ENCODE measurements around the gene ST6GALNAC3. TPM values are rescaled to one million over a fixed set of nuclear protein-coding genes. Genes with fewer than 3 reads are reported as not detected.
"Not testable (repeated sequence)": the region's sequence is repeated elsewhere in the genome, so short reads cannot be mapped to it uniquely, and the experiment has no call there.

The ST6GALNAC3 gene
- polyA plus RNA-seq, 1 donor from 2014 or later: 0.99 TPM

DNA sequence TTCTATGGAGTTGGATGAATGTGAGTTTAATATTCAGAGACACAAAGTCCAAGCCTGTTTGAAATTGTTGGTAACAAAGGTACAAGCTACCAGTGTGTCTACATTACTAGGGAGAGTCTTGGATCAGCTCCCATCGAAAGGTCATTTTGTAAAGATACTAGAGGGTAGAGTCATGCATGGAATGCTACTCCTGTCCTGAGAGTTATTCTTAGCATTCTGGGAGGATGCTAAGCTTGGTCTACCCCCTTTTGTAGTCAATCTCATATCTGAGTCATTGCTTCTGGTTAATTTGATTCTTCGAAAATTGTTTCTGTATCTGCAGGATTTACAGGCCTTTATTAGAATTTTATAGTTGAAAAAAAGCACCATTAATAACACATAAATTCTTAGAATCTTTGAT, 240.2 kb downstream of the ST6GALNAC3 start:
- Mint-ChIP-seq H3K27ac (no peak overlapping the region), H3K4me1 (no peaks in the 10 kb centered on the region), H3K9me3 (peaks cover 0 to 2% (median 2%) of the 10 kb centered on the region in 3 donors), H3K4me3 (no peak overlapping the region), H3K27me3 (no peaks in the 10 kb centered on the region), H3K36me3 (no peaks in the 10 kb centered on the region)

DNA sequence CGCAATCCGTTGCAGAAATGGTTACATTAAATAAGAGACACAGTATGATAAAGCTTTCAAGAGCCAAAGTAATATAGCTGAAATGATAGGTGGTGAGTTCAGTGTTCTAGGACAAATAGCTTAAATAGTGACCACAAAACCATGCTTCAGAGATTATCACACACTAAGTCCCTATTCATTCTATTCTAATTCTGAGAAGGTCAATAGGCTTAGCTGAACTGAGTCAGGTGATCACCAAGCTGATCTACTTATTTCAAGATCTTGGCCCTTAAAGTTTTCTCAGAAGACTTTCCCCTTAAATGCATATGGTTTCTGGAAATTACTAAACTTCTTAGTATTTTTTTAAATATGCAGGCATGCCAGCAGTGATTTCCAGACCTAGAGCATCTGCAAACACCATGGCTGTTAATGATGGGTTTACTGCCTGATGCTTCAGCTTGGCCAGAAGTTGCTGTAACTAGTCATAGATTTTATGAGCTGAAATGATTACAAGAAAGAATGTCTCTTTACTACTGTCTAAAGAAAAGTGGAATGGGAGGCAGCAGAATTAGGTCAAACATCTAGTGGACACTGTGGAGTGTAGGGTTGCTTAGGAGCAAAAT, 242.9 kb downstream of the ST6GALNAC3 start:
- no peaks in the 10 kb centered on the region for H3K4me1 Mint-ChIP-seq
- no peaks in the 10 kb centered on the region for H3K27me3 Mint-ChIP-seq
- no peaks in the 10 kb centered on the region for H3K36me3 Mint-ChIP-seq
- H3K27ac Mint-ChIP-seq: no peak overlapping the region
- no peaks in the 10 kb centered on the region for H3K9me3 Mint-ChIP-seq
- H3K4me3 Mint-ChIP-seq: no peak overlapping the region

DNA sequence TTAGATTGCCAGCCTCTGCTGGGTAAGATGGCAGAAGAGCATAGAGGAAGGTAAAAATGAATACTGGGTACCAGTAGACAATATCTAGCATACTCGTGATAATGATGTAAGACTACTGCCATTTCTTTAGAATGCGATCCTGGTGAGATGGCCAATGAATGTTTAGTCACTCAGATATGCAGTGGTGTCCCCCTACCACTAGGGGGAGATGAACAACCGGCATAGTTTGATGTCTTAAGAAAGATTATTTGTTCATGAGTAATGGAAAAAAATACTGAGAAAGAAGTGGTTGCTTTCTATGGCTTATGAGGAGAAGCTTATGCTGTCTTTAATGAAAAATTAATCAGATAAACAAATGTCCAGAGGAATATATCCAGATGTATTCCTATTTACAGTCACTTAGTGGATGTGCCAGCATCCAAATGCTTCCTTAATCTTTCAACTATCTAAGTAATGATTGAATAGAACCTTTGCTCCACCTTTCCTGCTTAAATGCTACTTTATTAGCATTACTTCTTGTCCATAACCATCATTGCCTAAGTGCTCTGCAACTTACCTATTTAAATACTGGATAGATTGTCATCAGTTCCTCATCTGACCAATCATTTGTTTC, 256.6 kb downstream of the ST6GALNAC3 start:
- H3K27ac Mint-ChIP-seq: no peak overlapping the region
- H3K27me3 Mint-ChIP-seq: peaks cover 2% of the 10 kb centered on the region
- H3K9me3 Mint-ChIP-seq: peaks cover 0 to 2% (median 0%) of the 10 kb centered on the region in 3 donors
- H3K4me3 Mint-ChIP-seq: peak overlapping the region in 1 of 4 donors; percentile 28
- H3K36me3 Mint-ChIP-seq: no peaks in the 10 kb centered on the region
- H3K4me1 Mint-ChIP-seq: peaks cover 0 to 7% (median 0%) of the 10 kb centered on the region in 3 donors

DNA sequence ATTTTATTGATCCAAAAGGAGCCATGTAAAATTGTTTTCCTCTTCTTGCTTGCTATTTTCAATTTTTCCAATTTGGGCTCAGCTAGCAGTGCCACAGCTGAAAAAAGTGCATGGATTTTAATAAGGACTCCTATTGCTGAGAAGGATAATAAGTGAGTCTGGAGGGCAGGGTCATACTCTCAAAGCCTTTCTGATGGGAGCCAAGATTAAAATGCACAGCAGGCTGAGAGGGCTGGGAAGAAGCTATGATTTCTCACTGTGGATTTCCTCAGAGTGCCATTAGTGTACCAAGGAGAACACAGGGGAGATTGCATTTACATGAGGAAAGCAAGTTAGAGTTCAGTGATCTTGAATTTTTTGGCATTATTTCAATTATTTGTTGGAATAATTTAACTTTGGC, 261.3 kb downstream of the ST6GALNAC3 start:
- H3K36me3 Mint-ChIP-seq: no peaks in the 10 kb centered on the region
- no peak overlapping the region for H3K27ac Mint-ChIP-seq
- no peak overlapping the region for H3K4me3 Mint-ChIP-seq
- H3K27me3 Mint-ChIP-seq: no peaks in the 10 kb centered on the region
- H3K9me3 Mint-ChIP-seq: peaks cover 0 to 2% (median 0%) of the 10 kb centered on the region in 3 donors
- peaks cover 0 to 5% (median 0%) of the 10 kb centered on the region in 3 donors for H3K4me1 Mint-ChIP-seq

DNA sequence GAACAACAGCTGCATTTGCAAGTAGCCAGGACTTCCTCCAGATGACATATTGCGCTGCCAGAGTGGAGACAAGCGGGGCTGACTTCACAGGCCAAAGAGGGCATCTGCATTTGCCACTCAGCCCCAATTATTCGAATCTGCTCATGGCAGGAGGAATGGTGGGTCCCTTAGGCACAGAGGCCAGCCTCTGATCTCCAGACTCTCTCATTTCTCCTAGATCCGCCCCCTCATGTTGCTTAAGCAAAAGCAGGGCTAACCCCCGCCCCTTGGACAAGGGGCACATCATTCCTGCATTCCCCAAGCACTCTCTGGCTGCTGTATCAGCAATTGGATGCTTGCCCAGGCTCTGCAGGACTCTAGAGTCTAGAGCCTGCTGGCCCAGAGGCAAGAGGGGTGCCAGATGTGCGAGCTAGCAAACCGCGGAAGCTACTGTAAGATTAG, 262.4 kb downstream of the ST6GALNAC3 start:
- Mint-ChIP-seq H3K27me3 (no peaks in the 10 kb centered on the region), H3K9me3 (peaks cover 0 to 2% (median 0%) of the 10 kb centered on the region in 3 donors), H3K4me3 (no peak overlapping the region), H3K27ac (no peak overlapping the region), H3K4me1 (no peaks in the 10 kb centered on the region), H3K36me3 (no peaks in the 10 kb centered on the region)

DNA sequence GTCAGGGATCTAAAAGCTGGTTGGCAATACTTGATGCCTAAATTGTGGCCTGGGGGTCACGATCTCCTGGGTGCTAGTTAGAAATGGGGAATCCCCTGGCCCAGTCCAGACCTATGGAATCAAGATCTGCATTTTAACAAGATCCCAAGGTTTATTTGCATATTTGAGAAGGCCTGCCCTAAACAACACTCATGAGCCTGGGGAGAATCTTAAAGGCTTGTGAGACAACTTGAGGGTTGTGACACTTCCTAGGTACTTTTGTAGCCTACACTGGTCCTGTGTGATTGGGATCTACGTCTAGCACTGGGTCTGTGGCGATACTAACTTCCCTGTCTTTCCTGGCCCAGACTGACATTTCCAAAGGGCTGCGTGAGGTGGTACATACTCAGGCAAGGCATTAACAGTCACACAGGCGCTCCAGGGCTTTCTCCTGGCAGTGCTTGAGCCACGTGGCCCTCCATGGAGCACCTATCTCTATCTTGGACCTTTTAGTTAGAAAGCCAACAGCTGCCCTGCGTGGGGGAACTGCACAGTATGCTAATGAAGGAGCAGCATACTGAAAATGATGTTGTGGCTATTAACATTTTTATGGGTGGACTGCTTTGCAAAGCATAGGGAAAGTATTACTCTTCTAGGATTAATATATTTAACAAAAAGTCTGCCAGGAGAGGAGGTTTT, 263.1 kb downstream of the ST6GALNAC3 start:
- Mint-ChIP-seq H3K27ac (no peak overlapping the region), H3K27me3 (no peaks in the 10 kb centered on the region), H3K9me3 (peaks cover 0 to 6% (median 0%) of the 10 kb centered on the region in 3 donors), H3K36me3 (no peaks in the 10 kb centered on the region), H3K4me3 (no peak overlapping the region), H3K4me1 (no peaks in the 10 kb centered on the region)

DNA sequence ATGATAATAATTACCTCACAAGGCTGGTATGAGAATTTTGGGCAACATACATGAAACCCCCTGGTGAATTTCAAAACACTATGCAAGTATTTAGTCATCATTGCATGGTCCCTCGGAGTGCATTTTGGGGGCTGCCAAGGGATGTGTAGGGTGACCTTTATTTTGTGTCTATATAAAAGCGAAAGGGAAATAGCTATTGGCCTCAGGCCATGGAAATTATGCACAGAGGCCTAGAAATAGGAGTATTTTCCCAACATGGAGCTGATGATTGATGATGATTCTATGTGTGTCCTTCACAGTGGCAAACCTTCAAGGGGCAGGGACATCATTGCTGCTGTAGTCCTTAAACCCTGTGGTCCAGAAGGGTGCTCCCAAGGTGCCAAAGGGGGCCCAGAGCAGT, 265.5 kb downstream of the ST6GALNAC3 start:
- H3K36me3 Mint-ChIP-seq: no peaks in the 10 kb centered on the region
- H3K4me3 Mint-ChIP-seq: no peak overlapping the region
- no peaks in the 10 kb centered on the region for H3K27me3 Mint-ChIP-seq
- no peak overlapping the region for H3K27ac Mint-ChIP-seq
- H3K9me3 Mint-ChIP-seq: peaks cover 0 to 6% (median 0%) of the 10 kb centered on the region in 3 donors
- no peaks in the 10 kb centered on the region for H3K4me1 Mint-ChIP-seq

DNA sequence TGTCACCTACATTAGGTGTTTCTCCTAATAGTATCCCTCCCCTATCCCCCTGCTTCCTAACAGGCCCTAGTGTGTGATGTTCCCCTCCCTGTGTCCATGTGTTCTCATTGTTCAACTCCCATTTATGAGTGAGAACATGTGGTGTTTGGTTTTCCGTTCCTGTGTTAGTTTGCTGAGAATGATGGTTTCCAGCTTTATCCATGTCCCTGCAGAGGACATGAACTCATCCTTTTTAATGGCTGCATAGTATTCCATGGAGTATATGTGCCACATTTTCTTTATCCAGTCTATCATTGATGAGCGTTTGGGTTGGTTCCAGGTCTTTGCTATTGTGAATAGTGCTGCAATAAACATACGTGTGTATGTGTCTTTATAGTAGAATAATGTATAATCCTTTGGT, 267.3 kb downstream of the ST6GALNAC3 start:
- not testable (repeated sequence) for H3K36me3 Mint-ChIP-seq, H3K27me3 Mint-ChIP-seq, H3K4me3 Mint-ChIP-seq

DNA sequence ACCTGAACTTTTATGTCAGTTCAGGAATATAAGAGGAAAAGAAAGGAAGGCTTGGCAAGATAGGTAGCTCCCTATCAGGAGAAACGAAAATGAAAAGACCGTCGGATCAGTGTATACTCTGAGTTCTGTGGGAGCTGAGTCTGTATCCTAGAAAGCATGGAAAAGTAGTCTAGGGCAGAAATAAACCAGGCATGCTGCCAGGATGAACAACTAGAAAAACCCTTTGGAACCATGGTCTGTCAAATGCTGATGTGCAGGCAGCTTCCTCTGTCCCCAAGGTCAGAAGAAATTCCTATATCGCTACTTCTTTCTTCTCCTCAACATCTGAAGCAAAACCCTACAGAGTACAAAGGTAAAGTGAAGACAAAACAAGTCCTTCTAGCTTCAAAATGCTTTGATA, 268.8 kb downstream of the ST6GALNAC3 start:
- Mint-ChIP-seq H3K27ac (no peak overlapping the region), H3K4me3 (no peak overlapping the region), H3K27me3 (no peaks in the 10 kb centered on the region), H3K4me1 (no peaks in the 10 kb centered on the region), H3K36me3 (no peaks in the 10 kb centered on the region), H3K9me3 (peaks cover 0 to 3% (median 0%) of the 10 kb centered on the region in 3 donors)

More for the DNA sequence above, 267.3 kb downstream of the ST6GALNAC3 start:
- not testable (repeated sequence) for H3K4me1 Mint-ChIP-seq, H3K9me3 Mint-ChIP-seq, H3K27ac Mint-ChIP-seq

DNA sequence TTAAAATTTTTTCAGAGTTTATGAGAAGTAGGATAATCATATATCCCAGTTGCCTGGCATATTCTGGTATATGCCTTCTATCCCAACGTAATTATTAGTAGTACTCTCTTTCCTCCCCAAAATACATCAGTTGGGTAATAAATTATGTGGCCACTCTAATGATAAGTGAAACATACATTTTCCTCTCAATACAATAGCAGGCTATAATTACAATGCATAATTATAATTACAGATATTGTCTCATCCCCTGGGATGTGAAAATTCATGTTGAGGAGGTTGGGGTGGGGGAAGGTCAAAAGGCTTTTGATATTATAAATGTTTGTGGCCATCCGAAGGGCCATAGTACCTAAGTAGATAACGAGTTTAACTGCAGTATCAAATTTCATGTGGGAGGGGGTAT, 277.1 kb downstream of the ST6GALNAC3 start:
- peaks cover 0 to 9% (median 5%) of the 10 kb centered on the region in 3 donors for H3K4me1 Mint-ChIP-seq
- no peaks in the 10 kb centered on the region for H3K27me3 Mint-ChIP-seq
- H3K36me3 Mint-ChIP-seq: no peaks in the 10 kb centered on the region
- peaks cover 0 to 2% (median 0%) of the 10 kb centered on the region in 3 donors for H3K9me3 Mint-ChIP-seq
- H3K4me3 Mint-ChIP-seq: no peak overlapping the region
- H3K27ac Mint-ChIP-seq: no peak overlapping the region

DNA sequence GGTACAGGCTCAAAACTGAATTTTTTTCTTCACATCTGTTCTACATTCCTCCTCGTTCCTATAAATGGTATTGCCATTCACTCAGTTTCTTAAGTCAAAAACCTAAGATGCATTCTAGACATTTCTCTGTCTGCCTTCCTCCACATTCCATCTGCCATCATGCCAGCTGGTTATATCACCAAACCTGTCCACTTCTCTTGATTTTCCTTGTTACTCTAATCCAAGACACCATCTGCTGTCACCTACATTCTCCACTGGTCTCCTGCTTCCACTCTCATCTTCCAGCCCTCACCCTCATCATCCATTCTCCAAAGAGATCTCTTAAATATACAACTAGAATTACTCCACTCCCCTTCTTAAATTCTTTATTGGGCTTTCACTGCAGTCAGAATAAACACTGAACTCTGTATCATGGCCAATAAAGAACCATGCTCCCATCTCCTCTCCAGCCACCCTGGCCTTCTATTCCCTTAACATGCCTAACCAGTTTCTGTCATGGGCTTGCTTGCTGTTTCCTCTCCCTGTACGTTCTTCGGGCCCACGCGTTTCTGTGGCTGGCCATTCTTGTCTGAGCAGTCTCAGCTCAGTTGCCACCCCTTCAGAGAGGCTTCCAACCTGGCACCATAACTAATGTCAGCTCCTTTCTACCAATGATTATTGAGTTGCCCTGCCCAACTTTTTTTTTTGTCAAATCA, 278.3 kb downstream of the ST6GALNAC3 start:
- Mint-ChIP-seq H3K27ac (peak overlapping the region in 2 of 3 donors; percentile 17 to 25), H3K4me1 (peaks cover 0 to 9% (median 5%) of the 10 kb centered on the region in 3 donors), H3K36me3 (no peaks in the 10 kb centered on the region), H3K27me3 (no peaks in the 10 kb centered on the region), H3K4me3 (no peak overlapping the region), H3K9me3 (peaks cover 0 to 2% (median 0%) of the 10 kb centered on the region in 3 donors)

DNA sequence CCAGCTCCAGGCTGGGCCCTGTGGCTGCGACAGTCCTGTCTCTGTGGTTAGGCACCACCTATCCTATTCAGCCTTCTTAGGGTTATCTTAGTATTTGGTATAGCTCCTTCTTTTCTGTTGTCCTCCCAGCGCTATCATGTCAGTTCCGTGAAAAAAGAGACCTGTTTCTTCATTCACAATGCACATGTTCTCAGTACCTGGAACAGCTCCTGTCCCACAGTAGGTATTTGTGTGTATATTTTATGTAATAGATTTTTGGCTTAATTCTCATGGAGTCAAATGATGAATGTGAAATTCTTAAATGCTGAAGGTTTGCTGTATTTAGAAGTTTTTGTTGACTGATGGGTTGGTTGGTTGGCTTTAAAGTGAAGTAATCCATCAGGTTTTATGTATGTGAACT, 279.7 kb downstream of the ST6GALNAC3 start:
- H3K36me3 Mint-ChIP-seq: no peaks in the 10 kb centered on the region
- peaks cover 0 to 2% (median 0%) of the 10 kb centered on the region in 3 donors for H3K9me3 Mint-ChIP-seq
- no peak overlapping the region for H3K27ac Mint-ChIP-seq
- peak overlapping the region in 1 of 4 donors; percentile 39 for H3K4me3 Mint-ChIP-seq
- H3K4me1 Mint-ChIP-seq: peaks cover 0 to 8% (median 5%) of the 10 kb centered on the region in 3 donors
- H3K27me3 Mint-ChIP-seq: no peaks in the 10 kb centered on the region

DNA sequence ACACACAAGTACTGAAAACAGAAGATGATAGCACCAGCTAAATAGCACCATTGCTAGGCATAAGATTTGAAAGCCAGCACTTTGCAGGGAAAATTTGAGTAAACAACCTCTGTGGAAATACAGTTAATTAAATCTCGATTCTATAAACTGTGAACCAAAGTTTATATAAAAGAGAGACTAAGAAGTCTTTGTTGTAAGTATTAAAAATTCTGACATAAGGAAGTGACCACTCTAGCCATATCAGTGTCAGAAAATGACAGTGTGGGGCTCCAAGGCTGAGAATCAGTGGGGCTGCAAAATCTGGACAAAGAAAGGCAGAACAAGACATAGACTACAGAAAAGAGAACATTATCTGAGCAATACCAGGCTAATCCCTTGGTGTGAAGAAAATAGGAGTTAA, 292.2 kb downstream of the ST6GALNAC3 start:
- Mint-ChIP-seq H3K9me3 (peaks cover 0 to 3% (median 2%) of the 10 kb centered on the region in 3 donors), H3K4me1 (peaks cover 0 to 4% (median 0%) of the 10 kb centered on the region in 3 donors), H3K27me3 (no peaks in the 10 kb centered on the region), H3K4me3 (no peak overlapping the region), H3K36me3 (peaks cover 2% of the 10 kb centered on the region), H3K27ac (no peak overlapping the region)

DNA sequence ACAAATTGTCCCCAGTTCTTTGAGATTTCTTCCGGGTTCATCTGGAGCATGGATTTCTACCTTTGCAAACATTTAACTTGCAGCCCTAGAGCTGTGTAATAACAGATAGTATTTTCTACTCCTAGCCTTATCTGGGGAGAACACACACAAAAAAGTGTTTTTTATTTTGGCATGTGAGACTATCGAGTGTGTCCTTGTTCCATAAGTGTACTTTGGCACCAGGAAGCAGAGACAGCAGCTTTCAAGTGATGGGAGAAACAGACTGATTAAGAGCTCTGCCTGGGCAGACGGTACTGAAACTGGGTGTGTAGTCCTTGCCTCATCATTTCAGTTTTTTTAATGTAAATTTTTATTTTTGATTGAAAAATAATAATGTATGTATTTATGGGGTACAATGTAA, 297.4 kb downstream of the ST6GALNAC3 start:
- H3K27me3 Mint-ChIP-seq: no peaks in the 10 kb centered on the region
- H3K9me3 Mint-ChIP-seq: peaks cover 0 to 3% (median 2%) of the 10 kb centered on the region in 3 donors

DNA sequence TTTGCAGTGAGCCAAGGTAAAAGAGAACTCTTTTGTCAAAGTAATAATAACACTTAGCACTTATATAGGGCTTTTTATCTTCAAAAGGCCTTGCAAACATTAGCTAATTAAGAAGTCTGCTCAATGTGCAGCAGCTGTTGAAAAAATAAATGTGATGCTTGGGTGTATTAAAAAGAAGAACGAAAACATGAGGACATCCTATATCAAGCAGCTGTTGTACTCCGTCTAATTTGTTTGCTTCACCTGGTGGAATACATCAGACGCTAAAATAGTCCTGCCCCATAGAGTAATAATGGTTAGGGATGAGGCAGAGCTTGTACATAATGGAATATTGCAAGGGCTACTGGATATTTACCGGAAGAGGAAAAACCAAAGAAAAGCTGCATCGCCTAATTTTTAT, 299.5 kb downstream of the ST6GALNAC3 start:
- H3K4me1 Mint-ChIP-seq: peaks cover 0 to 5% (median 0%) of the 10 kb centered on the region in 3 donors
- H3K36me3 Mint-ChIP-seq: peaks cover 2% of the 10 kb centered on the region
- no peak overlapping the region for H3K27ac Mint-ChIP-seq
- no peaks in the 10 kb centered on the region for H3K27me3 Mint-ChIP-seq
- H3K4me3 Mint-ChIP-seq: no peak overlapping the region
- H3K9me3 Mint-ChIP-seq: peaks cover 0 to 3% (median 2%) of the 10 kb centered on the region in 3 donors

More for the DNA sequence above, 297.4 kb downstream of the ST6GALNAC3 start:
- H3K4me1 Mint-ChIP-seq: peaks cover 0 to 4% (median 0%) of the 10 kb centered on the region in 3 donors
- no peak overlapping the region for H3K27ac Mint-ChIP-seq
- no peak overlapping the region for H3K4me3 Mint-ChIP-seq
- H3K36me3 Mint-ChIP-seq: peaks cover 2% of the 10 kb centered on the region
